Body of pancreas (tissue), 4 donors: Measurements from ENCODE around the gene PTK7. TPM values are rescaled to one million over a fixed set of nuclear protein-coding genes. Genes with fewer than 3 reads are reported as not detected.

Experiments
- ATAC-seq: fragments of 150-250 bp; one replicate; pipeline ENCODE4 v1.9.1; 2016
- DNase-seq, 4 donors: peaks; one replicate each; pipeline ENCODE4 v3.0.0-alpha.2; 2019
- H3K27ac ChIP-seq, 4 donors: fragments of 200-600 bp; sonication (generic); 1 replicate in 3 of 4; 2 replicates in 1 of 4; pipeline versions ENCODE4 v1.5.1 to v1.6.1; 2016 to 2019; ENCODE audit warnings: mild to moderate bottlenecking in 1 of 4, mixed read lengths in 1 of 4, moderate library complexity in 1 of 4
- H3K27me3 ChIP-seq, 2 donors: fragments of 200-600 bp; sonication (generic); one replicate each; pipeline ENCODE4 v1.6.0; 2016; ENCODE audit warnings: mild to moderate bottlenecking in 1 of 2
- H3K36me3 ChIP-seq, 2 donors: fragments of 200-600 bp; sonication (generic); replicated peaks in 1 of 2; 2 replicates each; pipeline ENCODE4 v1.5.1; 2016; ENCODE audit warnings: low read depth in 2 of 2; ENCODE audit not compliant: insufficient read depth in 1 of 2
- H3K4me1 ChIP-seq: fragments of 200-600 bp; sonication (generic); one replicate; pipeline ENCODE4 v1.6.0; 2016
- H3K4me3 ChIP-seq, 2 donors: fragments of 200-600 bp; sonication (generic); 1 replicate in 1 of 2; 2 replicates in 1 of 2; pipeline ENCODE4 v1.5.1; 2016 to 2019
- H3K9me3 ChIP-seq, 3 donors: fragments of 200-600 bp; sonication (generic); 1 replicate in 2 of 3; 2 replicates in 1 of 3; pipeline ENCODE4 v1.5.1; 2016
- CTCF ChIP-seq, 7 experiments: fragments of 450-650 bp in 4 of 7; fragments of 200-600 bp in 3 of 7; sonication (generic) in 3 of 7; IDR thresholded peaks; one replicate each; pipeline ENCODE4 v1.5.1; 2016 to 2019; ENCODE audit warnings: antibody characterized with exemption in 7 of 7
- POLR2A ChIP-seq, 3 donors: fragments of 450-650 bp; IDR thresholded peaks; one replicate each; pipeline ENCODE4 v1.6.1; 2016; ENCODE audit warnings: antibody characterized with exemption in 3 of 3, mild to moderate bottlenecking in 2 of 3
- WGBS, 2 donors: methylation state at CpG; one replicate each; pipeline ENCODE4 v1.1.5; 2017; 5-methylcytosine and 5-hydroxymethylcytosine counted together
- intact Hi-C: fragments of 100-400 bp; cut with DNase I; formaldehyde crosslinking; loops from one replicate; pipeline ENCODE4 v1.15.1; 2023
- total RNA-seq, 2 donors: library from RNA; depleted of rRNA; stranded (reverse); fragments of >200 nt; gene quantifications; one replicate each; pipeline ENCODE4 v1.1.0, GENCODE V29; 2016

Gene PTK7
- total RNA-seq, 2 donors from 2014 or later = 26.4 to 28.0 TPM

GRCh38 chr6:43204271-43205105 is 128.4 kb downstream of the PTK7 start:
- DNase-seq (no peak), ATAC-seq (no peak)
- Histone ChIP-seq H3K27ac (no peak overlapping the region), H3K9me3 (no peaks in the 10 kb centered on the region), H3K4me1 (no peaks in the 10 kb centered on the region), H3K36me3 (peaks cover 0 to 4% of the 10 kb centered on the region in 2 donors), H3K4me3 (no peak overlapping the region), H3K27me3 (no peaks in the 10 kb centered on the region)
- TF ChIP-seq POLR2A (IDR thresholded peaks at IDR 0.05) = no peak
- TF ChIP-seq CTCF (IDR thresholded peaks at IDR 0.05) = no peak
- 88 to 93% methylated on average over 17 to 23 of the region's 23 CpGs for WGBS, 2 donors
- intact Hi-C loops = no loop called here

GRCh38 chr6:43205849-43206248 is 129.7 kb downstream of the PTK7 start:
- DNase-seq = no peak
- intact Hi-C loops = no loop called here
- H3K27ac ChIP-seq = no peak overlapping the region
- no peak for TF ChIP-seq POLR2A (IDR thresholded peaks at IDR 0.05)
- no peak for TF ChIP-seq CTCF (IDR thresholded peaks at IDR 0.05)
- H3K36me3 ChIP-seq = no peaks in the 10 kb centered on the region
- WGBS, 2 donors = 90 to 96% methylated on average over 10 of the region's 10 CpGs
- H3K9me3 ChIP-seq = no peaks in the 10 kb centered on the region
- no peaks in the 10 kb centered on the region for H3K27me3 ChIP-seq
- no peaks in the 10 kb centered on the region for H3K4me1 ChIP-seq
- ATAC-seq = no peak
- H3K4me3 ChIP-seq = no peak overlapping the region

GRCh38 chr6:43207286-43207685 is 131.2 kb downstream of the PTK7 start:
- DNase-seq = no peak
- Histone ChIP-seq H3K27ac (no peak overlapping the region), H3K4me3 (no peak overlapping the region), H3K36me3 (no peaks in the 10 kb centered on the region), H3K27me3 (no peaks in the 10 kb centered on the region), H3K4me1 (no peaks in the 10 kb centered on the region), H3K9me3 (no peaks in the 10 kb centered on the region)
- no peak for ATAC-seq
- 87 to 96% methylated on average over 2 of the region's 2 CpGs for WGBS, 2 donors
- TF ChIP-seq CTCF (IDR thresholded peaks at IDR 0.05) = no peak
- TF ChIP-seq POLR2A (IDR thresholded peaks at IDR 0.05) = no peak
- intact Hi-C loops = no loop called here

Other genes starting within 250 kb of the PTK7 start
- 10 to 100 TPM; 42.2 to 56.3 TPM for gene RPL7L1, start 196.7 kb upstream of the PTK7 start, total RNA-seq
- not detected for gene PTCRA, start 160.3 kb upstream of the PTK7 start, total RNA-seq
- gene CNPY3, start 146.8 kb upstream of the PTK7 start, total RNA-seq = 10 to 100 TPM; 50.8 to 74.7 TPM
- gene GNMT, start 115.6 kb upstream of the PTK7 start, total RNA-seq = 100 to 1,000 TPM in 1 of 2 donors, 10 to 100 TPM in 1; 67.2 to 630 TPM
- gene PEX6, start 97.1 kb upstream of the PTK7 start, total RNA-seq = 10 to 100 TPM; 18.1 to 26.2 TPM
- 10 to 100 TPM in 1 of 2 donors, 1 to 10 TPM in 1; 8.2 to 13.5 TPM for gene PPP2R5D, start 91.7 kb upstream of the PTK7 start, total RNA-seq
- gene MEA1, start 62.4 kb upstream of the PTK7 start, total RNA-seq = 10 to 100 TPM; 17.5 to 32.9 TPM
- gene KLHDC3, start 62.1 kb upstream of the PTK7 start, total RNA-seq = 10 to 100 TPM; 29.7 to 44.6 TPM
- 10 to 100 TPM; 28.3 to 29.7 TPM for gene RRP36, start 54.7 kb upstream of the PTK7 start, total RNA-seq
- 10 to 100 TPM; 16.3 to 24.4 TPM for gene CUL7, start 22.5 kb upstream of the PTK7 start, total RNA-seq
- gene MRPL2, start 16.9 kb upstream of the PTK7 start, total RNA-seq = 10 to 100 TPM; 13.5 to 15.2 TPM
- gene KLC4, start 16.7 kb upstream of the PTK7 start, total RNA-seq = 10 to 100 TPM; 19.8 to 33.5 TPM
- 10 to 100 TPM; 12.7 to 30.7 TPM for gene SRF, start 95.0 kb downstream of the PTK7 start, total RNA-seq
- 10 to 100 TPM; 34.8 to 84.4 TPM for gene CUL9, start 105.9 kb downstream of the PTK7 start, total RNA-seq
- 100 to 1,000 TPM in 1 of 2 donors, 10 to 100 TPM in 1; 94.2 to 119 TPM for gene DNPH1, start 153.2 kb downstream of the PTK7 start, total RNA-seq
- under 1 TPM; 0.26 to 0.33 TPM for gene TTBK1, start 167.2 kb downstream of the PTK7 start, total RNA-seq
- gene SLC22A7, start 221.9 kb downstream of the PTK7 start, total RNA-seq = not detected
- not detected for gene CRIP3, start 232.5 kb downstream of the PTK7 start, total RNA-seq